HFFc6 (cell line): ENCODE results near the gene CLDN9. TPM values are rescaled to one million over a fixed set of nuclear protein-coding genes. Genes with fewer than 3 reads are reported as not detected.

Experiments used
- DNase-seq: peaks from one replicate; pipeline ENCODE4 v3.0.0-alpha.2; 2018
- H3K27ac Mint-ChIP-seq: 2 replicates; pipeline ENCODE4 v1.8.0; 2020; ENCODE audit warnings: mild to moderate bottlenecking, mixed read lengths
- H3K27me3 Mint-ChIP-seq: 2 replicates; pipeline ENCODE4 v1.8.0; 2021; ENCODE audit warnings: mild to moderate bottlenecking, moderate library complexity, mixed read lengths; ENCODE audit not compliant: insufficient read depth
- H3K36me3 Mint-ChIP-seq: 2 replicates; pipeline ENCODE4 v1.8.0; 2021; ENCODE audit warnings: low read depth, mixed read lengths
- H3K4me1 Mint-ChIP-seq: 2 replicates; pipeline ENCODE4 v1.8.0; 2020; ENCODE audit warnings: low read depth, mixed read lengths
- H3K4me3 Mint-ChIP-seq: 2 replicates; pipeline ENCODE4 v1.8.0; 2020; ENCODE audit warnings: mild to moderate bottlenecking, moderate library complexity, mixed read lengths
- H3K9me3 Mint-ChIP-seq: 2 replicates; pipeline ENCODE4 v1.8.0; 2020; ENCODE audit warnings: mild to moderate bottlenecking, mixed read lengths
- long read RNA-seq: library from polyadenylated mRNA; unstranded; transcript quantifications from one replicate; pipeline ENCODE4 v2.0.0, GENCODE V29; 2019
- total RNA-seq, 6 experiments: library from RNA; stranded (reverse); fragmentation: NEBNext Ultra II Directional; extraction: Animal tissue kit (Norgen Biotek cat#: 25700); gene quantifications; 2 replicates in 1 of 6; 3 replicates in 5 of 6; pipeline ENCODE4 v1.2.3, GENCODE V29; 2021
- TF ChIP-seq, protein P1 (sequence below): fragments of 200-600 bp; sonication (generic); IDR thresholded peaks from 2 replicates; pipeline ENCODE4 v1.5.0; 2021; ENCODE audit warnings: antibody characterized with exemption, mild to moderate bottlenecking

The CLDN9 gene, protein sequence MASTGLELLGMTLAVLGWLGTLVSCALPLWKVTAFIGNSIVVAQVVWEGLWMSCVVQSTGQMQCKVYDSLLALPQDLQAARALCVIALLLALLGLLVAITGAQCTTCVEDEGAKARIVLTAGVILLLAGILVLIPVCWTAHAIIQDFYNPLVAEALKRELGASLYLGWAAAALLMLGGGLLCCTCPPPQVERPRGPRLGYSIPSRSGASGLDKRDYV
- total RNA-seq, result not detected
- long read RNA-seq, result 0 reads

GRCh38 chr16:3012828-3013420, at the start of gene CLDN9:
TSS of gene CLDN9 (plus strand) at chr16:3012923. CDS start at chr16:3013363, 440 bp downstream.
- H3K27ac Mint-ChIP-seq, result no peak within 1 kb of the TSS
- H3K9me3 Mint-ChIP-seq, result no peaks in the 10 kb centered on the region
- DNase-seq, result no peak
- peaks cover 27% of the 10 kb centered on the region for H3K27me3 Mint-ChIP-seq
- H3K4me1 Mint-ChIP-seq, result peaks cover 17% of the 10 kb centered on the region
- no peak within 1 kb of the TSS for H3K4me3 Mint-ChIP-seq
- TF ChIP-seq, protein P1, sequence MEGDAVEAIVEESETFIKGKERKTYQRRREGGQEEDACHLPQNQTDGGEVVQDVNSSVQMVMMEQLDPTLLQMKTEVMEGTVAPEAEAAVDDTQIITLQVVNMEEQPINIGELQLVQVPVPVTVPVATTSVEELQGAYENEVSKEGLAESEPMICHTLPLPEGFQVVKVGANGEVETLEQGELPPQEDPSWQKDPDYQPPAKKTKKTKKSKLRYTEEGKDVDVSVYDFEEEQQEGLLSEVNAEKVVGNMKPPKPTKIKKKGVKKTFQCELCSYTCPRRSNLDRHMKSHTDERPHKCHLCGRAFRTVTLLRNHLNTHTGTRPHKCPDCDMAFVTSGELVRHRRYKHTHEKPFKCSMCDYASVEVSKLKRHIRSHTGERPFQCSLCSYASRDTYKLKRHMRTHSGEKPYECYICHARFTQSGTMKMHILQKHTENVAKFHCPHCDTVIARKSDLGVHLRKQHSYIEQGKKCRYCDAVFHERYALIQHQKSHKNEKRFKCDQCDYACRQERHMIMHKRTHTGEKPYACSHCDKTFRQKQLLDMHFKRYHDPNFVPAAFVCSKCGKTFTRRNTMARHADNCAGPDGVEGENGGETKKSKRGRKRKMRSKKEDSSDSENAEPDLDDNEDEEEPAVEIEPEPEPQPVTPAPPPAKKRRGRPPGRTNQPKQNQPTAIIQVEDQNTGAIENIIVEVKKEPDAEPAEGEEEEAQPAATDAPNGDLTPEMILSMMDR, result no peak
- no peaks in the 10 kb centered on the region for H3K36me3 Mint-ChIP-seq

DNA sequence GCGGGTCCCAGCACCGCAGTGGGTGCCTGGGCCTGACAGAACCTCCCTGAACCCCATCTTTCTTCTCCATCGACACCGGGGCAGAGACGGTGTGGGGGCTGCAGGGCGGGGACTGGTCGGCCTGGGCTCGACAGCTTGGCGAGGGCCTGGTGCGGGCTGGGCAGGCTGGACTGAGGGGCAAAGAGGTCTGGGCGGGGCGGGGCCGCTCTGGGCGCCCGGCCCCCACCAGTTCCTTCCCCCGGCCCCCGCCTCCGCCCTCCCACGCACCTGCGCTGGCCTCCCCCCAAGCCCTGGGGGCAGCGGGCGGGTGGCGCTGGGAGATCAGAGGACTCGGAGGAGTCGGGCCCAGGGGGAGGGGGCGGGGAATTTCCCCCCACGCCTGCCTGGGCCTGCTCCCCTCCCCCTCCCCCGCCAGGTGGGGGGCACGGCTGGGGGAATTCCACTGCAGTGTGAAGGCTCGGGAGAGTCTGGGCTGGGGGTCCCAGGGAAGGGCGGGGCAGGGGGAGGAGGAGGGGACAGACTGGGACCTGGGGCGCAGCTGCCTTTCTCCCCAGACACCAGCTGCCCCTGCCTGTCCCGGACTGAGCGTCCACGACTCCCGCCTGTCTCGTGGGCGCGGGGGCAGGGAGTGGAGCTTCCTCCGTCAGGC, 49.5 kb upstream of the CLDN9 start:
- H3K4me1 Mint-ChIP-seq, result no peaks in the 10 kb centered on the region
- H3K27me3 Mint-ChIP-seq, result peaks cover 37% of the 10 kb centered on the region
- TF ChIP-seq, protein P1, result no peak
- H3K4me3 Mint-ChIP-seq, result peak overlapping the region; percentile 32; the same call in 1 of the 2 replicates
- H3K36me3 Mint-ChIP-seq, result no peaks in the 10 kb centered on the region
- DNase-seq, result no peak
- H3K27ac Mint-ChIP-seq, result no peak overlapping the region
- 0 out of 2 replicates have a peak, but pooled peaks cover 3% of the 10 kb centered on the region for H3K9me3 Mint-ChIP-seq

- DNase-seq, result no peak
- Mint-ChIP-seq H3K4me1 (no peaks in the 10 kb centered on the region), H3K27ac (no peak within 1 kb of the TSS), H3K4me3 (peak within 1 kb of the TSS; percentile 32; the same call in 1 of the 2 replicates), H3K36me3 (no peaks in the 10 kb centered on the region), H3K27me3 (peaks cover 39% of the 10 kb centered on the region), H3K9me3 (0 out of 2 replicates have a peak, but pooled peaks cover 6% of the 10 kb centered on the region)
- TF ChIP-seq, protein P1, result no peak; the same call in 1 of the 2 replicates
Observed at GRCh38 chr16:2963723-2964474, 48.8 kb upstream of the CLDN9 start, which contains the start of gene KREMEN2. TSS of gene KREMEN2 (plus strand) at chr16:2964275. CDS start at chr16:2964521, 246 bp downstream.

DNA sequence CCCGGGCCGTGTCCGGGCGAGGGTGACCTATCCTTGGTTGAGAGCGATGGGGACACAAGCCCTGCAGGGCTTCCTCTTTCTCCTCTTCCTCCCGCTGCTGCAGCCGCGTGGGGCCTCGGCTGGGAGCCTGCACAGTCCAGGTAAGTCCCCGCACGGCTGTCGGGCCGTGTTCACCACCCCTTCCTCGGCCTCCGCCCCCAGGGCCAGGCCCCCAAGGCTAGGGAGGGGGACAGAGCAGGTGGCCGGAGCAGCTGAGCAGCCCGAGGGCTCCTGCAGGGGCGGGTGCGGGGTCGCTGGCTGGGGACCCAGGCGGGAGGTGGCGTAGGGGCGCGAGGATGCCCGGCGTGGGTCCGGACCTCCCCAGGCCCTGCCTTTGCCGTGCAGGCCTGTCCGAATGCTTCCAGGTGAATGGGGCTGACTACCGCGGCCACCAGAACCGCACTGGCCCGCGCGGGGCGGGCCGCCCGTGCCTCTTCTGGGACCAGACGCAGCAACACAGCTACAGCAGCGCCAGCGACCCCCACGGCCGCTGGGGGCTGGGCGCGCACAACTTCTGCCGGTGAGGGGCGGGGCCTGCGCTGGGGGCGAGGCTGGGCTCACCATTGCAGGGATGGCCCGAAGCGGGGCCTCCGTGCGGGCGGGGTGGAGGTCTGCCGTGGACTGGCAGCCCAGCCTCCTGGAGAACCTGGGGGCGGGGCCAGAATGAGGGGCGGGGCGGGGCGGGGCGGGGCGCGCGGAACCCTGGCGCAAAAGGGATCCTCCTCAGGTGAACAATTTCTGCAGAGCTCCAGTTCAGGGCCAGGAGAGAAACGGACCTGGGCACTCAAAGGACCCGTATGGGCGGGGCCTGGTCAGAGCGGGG, 48.0 kb upstream of the CLDN9 start:
- Mint-ChIP-seq H3K4me3 (no peak overlapping the region), H3K4me1 (no peaks in the 10 kb centered on the region), H3K27me3 (peaks cover 32% of the 10 kb centered on the region), H3K36me3 (no peaks in the 10 kb centered on the region), H3K9me3 (0 out of 2 replicates have a peak, but pooled peaks cover 6% of the 10 kb centered on the region), H3K27ac (no peak overlapping the region)
- no peak for DNase-seq
- TF ChIP-seq, protein P1, result no peak; the same call in 1 of the 2 replicates
